Measurements from ENCODE around the gene LRRFIP1. TPM values are rescaled to one million over a fixed set of nuclear protein-coding genes. Genes with fewer than 3 reads are reported as not detected.

The LRRFIP1 gene
- total and polyA plus RNA-seq, 9 of the 15 experiments (the other 6 are each of a cell fraction or from before 2014, with no cell fraction given), result 13.1 to 45.2 (median 31.3) TPM

DNA sequence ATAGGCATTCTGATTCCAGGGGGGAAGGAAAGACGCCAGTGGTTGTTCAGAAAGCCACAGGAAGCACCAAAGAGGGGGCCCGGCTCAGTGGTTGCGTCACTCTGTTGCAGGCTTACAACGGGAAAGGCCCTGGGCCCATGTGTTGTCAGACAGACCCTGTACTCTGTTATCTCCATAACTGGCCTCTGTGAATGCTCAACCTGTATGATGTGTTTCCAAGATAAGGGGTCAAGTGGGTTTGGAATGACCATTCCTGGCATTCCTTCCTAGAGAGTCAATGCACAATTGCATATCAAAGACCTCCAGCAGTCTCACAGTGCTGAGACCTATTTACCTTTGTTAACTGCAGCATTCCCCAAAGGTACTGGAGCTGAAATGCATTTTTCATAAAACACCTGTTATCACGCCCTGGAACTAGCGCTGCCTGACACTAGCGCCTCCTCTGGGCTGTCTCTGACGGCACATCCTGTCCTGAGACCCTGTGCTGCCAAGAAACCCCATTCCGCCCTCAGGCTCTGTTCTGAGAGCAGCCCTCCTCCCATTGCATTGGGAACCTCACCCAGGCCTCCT, 13.2 kb upstream of the LRRFIP1 start (continued):
- TF ChIP-seq, protein P1, sequence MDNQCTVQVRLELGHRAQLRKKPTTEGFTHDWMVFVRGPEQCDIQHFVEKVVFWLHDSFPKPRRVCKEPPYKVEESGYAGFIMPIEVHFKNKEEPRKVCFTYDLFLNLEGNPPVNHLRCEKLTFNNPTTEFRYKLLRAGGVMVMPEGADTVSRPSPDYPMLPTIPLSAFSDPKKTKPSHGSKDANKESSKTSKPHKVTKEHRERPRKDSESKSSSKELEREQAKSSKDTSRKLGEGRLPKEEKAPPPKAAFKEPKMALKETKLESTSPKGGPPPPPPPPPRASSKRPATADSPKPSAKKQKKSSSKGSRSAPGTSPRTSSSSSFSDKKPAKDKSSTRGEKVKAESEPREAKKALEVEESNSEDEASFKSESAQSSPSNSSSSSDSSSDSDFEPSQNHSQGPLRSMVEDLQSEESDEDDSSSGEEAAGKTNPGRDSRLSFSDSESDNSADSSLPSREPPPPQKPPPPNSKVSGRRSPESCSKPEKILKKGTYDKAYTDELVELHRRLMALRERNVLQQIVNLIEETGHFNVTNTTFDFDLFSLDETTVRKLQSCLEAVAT (IDR thresholded peaks at IDR 0.05), result no peak

DNA sequence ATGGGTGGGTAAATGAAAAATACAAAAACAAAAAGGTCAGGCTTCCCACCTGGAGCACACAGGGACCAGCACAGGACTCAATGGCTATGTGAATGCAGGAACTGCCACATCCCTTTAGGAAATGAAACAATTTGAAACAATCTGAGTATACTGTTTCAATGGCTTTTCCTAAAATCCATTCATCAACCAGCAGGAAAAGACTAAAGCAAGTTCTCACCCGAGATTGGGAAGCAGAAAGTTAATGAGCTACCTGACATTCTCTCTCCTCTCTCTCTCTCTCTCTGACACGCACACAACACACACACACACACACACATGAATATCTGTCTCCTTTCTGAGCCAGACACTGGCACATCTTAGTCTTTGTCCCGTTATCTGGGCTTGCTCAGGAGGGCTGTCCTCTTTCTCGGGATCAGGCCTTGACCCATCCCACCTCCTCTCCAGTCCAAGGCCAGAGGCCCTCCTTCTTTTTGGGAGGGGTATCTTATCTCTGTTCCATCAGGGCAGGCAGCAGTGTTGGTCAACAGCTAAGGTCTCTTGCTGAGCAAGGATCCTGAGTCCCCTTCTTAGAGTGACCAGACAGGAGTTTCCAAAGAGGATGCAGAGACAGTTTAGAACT, 11.6 kb upstream of the LRRFIP1 start:
- ATAC-seq, result no peak
- Histone ChIP-seq H4K20me1 (replicated peaks; ENCODE audit: control insufficient read depth, insufficient read depth, low read length) (no peaks in the 10 kb centered on the region), H3K9me1 (ENCODE audit: control insufficient read depth, insufficient read depth, low read length) (no peaks in the 10 kb centered on the region), H3K9me3 (replicated peaks; ENCODE audit: control insufficient read depth, insufficient read depth, low read depth, low read length) (no peaks in the 10 kb centered on the region), H2AFZ (ENCODE audit: low read depth, low read length) (no peak overlapping the region), H3K79me2 (ENCODE audit: control insufficient read depth, insufficient read depth, low read length) (no peaks in the 10 kb centered on the region), H3K27ac (ENCODE audit: extremely low read depth, low read depth, low read length) (no peak overlapping the region), H3K9ac (ENCODE audit: insufficient read depth in 1 of 2, low read depth in 2 of 2, low read length in 2 of 2) (no peak overlapping the region), H3K36me3 (ENCODE audit: control insufficient read depth, insufficient read depth, low read length) (no peaks in the 10 kb centered on the region), H3K4me1 (replicated peaks in 1 of 2; ENCODE audit: control insufficient read depth in 2 of 2, insufficient read depth in 2 of 2, low read length in 2 of 2) (no peaks in the 10 kb centered on the region), H3K4me3 (no peak overlapping the region), H3K4me2 (ENCODE audit: insufficient read depth, low read length) (no peak overlapping the region), H3K27me3 (ENCODE audit: control insufficient read depth in 2 of 2, insufficient read depth in 2 of 2, low read length in 2 of 2) (peaks cover 0 to 18% of the 10 kb centered on the region in 2 experiments; a peak in 3 of 5 replicates)
- ChIA-PET CTCF (ENCODE audit: low intra/inter-chr PET ratio) (no interaction called here), POLR2A (no interaction called here)
- intact Hi-C loops (cut with micrococcal nuclease) (no loop called here), in situ Hi-C loops (cut with MboI) (no loop called here)
- DNase-seq (ENCODE audit: extremely low read depth in 1 of 4, low spot score in 3 of 4), result no peak
- WGBS (ENCODE audit: insufficient coverage, low coverage, missing lambda C conversion rate), result 0% methylated on average over 4 of the region's 4 CpGs
- BruUV-seq (replicated peaks), result no TSS peak
- no peak for FAIRE-seq
- TF ChIP-seq, protein P2, sequence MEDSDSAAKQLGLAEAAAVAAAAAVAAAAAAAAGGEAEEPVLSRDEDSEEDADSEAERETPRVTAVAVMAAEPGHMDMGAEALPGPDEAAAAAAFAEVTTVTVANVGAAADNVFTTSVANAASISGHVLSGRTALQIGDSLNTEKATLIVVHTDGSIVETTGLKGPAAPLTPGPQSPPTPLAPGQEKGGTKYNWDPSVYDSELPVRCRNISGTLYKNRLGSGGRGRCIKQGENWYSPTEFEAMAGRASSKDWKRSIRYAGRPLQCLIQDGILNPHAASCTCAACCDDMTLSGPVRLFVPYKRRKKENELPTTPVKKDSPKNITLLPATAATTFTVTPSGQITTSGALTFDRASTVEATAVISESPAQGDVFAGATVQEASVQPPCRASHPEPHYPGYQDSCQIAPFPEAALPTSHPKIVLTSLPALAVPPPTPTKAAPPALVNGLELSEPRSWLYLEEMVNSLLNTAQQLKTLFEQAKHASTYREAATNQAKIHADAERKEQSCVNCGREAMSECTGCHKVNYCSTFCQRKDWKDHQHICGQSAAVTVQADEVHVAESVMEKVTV (CRISPR knock-in tag; IDR thresholded peaks at IDR 0.05), result no peak
- no peak for TF ChIP-seq ZNF121 (CRISPR knock-in tag; conservative IDR thresholded peaks at IDR 0.05)
- no peak for TF ChIP-seq ILF3 (IDR thresholded peaks at IDR 0.05; ENCODE audit: borderline replicate concordance)
- TF ChIP-seq, protein P3, sequence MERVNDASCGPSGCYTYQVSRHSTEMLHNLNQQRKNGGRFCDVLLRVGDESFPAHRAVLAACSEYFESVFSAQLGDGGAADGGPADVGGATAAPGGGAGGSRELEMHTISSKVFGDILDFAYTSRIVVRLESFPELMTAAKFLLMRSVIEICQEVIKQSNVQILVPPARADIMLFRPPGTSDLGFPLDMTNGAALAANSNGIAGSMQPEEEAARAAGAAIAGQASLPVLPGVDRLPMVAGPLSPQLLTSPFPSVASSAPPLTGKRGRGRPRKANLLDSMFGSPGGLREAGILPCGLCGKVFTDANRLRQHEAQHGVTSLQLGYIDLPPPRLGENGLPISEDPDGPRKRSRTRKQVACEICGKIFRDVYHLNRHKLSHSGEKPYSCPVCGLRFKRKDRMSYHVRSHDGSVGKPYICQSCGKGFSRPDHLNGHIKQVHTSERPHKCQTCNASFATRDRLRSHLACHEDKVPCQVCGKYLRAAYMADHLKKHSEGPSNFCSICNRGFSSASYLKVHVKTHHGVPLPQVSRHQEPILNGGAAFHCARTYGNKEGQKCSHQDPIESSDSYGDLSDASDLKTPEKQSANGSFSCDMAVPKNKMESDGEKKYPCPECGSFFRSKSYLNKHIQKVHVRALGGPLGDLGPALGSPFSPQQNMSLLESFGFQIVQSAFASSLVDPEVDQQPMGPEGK (CRISPR knock-in tag; IDR thresholded peaks at IDR 0.05; ENCODE audit: borderline replicate concordance), result no peak
- no peak for TF ChIP-seq HNRNPL (IDR thresholded peaks at IDR 0.05; ENCODE audit: low read depth, low read length)
- TF ChIP-seq ZNF668 (CRISPR knock-in tag; IDR thresholded peaks at IDR 0.05), result no peak
- TF ChIP-seq ZBTB7A (IDR thresholded peaks at IDR 0.05; ENCODE audit: borderline replicate concordance, control insufficient read depth, low read depth, low read length), result no peak
- no peak for TF ChIP-seq NR2C2 (CRISPR knock-in tag; IDR thresholded peaks at IDR 0.05)
- no peak for TF ChIP-seq NR2C2 (tag; IDR thresholded peaks at IDR 0.05)
- TF ChIP-seq ZNF146 (CRISPR knock-in tag; IDR thresholded peaks at IDR 0.05; ENCODE audit: unreplicated experiment), result no peak
- no peak for TF ChIP-seq ZNF431 (CRISPR knock-in tag; IDR thresholded peaks at IDR 0.05)
- TF ChIP-seq TAL1 (IDR thresholded peaks at IDR 0.05), result no peak
- TF ChIP-seq SRSF3 (IDR thresholded peaks at IDR 0.05; ENCODE audit: insufficient read depth, low read length), result no peak
- no peak for TF ChIP-seq TAF15 (IDR thresholded peaks at IDR 0.05; ENCODE audit: low read depth, low read length)

Measured in K562 (cell line).